ENCODE data around the gene FAM90A1.
"Not testable (repeated sequence)": the region's sequence is repeated elsewhere in the genome, so short reads cannot be mapped to it uniquely, and the experiment has no call there.

FAM90A1 gene, protein sequence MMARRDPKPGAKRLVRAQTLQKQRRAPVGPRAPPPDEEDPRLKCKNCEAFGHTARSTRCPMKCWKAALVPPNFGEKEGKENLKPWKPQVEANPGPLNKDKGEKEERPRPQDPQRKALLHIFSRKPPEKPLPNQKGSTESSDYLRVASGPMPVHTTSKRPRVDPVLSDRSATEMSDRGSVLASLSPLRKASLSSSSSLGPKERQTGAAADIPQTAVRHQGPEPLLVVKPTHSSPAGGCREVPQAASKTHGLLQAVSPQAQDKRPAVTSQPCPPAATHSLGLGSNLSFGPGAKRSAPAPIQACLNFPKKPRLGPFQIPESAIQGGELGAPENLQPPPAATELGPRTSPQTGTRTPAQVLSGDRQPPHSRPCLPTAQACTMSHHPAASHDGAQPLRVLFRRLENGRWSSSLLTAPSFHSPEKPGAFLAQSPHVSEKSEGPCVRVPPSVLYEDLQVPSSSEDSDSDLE

GRCh38 chr12:8226992-8227731, at the start of gene FAM90A1:
TSS of gene FAM90A1 (minus strand) at chr12:8227618. CDS start at chr12:8224832, 2,786 bp downstream.
- DNase-seq (ENCODE audit: low spot score) = not testable (repeated sequence)

DNA sequence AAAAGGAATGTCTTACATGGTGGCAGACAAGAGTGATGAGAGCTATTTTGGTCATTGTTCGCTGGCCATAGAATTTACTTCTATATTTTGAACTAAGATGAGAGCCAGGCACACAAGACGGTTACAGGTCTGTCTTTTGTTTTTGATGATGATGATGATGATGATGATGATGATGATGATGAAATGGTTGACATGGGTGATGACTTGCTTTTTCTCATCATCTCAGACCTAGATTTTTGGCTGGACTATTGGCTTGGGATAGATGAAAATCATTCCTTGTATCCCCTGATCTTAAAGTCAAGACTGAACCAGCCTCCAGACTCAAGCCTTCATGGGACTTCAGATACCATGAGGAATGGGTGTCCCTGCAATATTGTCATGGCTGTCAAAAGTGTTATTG, 49.0 kb upstream of the FAM90A1 start:
- DNase-seq (ENCODE audit: low spot score) = not testable (repeated sequence)

DNA sequence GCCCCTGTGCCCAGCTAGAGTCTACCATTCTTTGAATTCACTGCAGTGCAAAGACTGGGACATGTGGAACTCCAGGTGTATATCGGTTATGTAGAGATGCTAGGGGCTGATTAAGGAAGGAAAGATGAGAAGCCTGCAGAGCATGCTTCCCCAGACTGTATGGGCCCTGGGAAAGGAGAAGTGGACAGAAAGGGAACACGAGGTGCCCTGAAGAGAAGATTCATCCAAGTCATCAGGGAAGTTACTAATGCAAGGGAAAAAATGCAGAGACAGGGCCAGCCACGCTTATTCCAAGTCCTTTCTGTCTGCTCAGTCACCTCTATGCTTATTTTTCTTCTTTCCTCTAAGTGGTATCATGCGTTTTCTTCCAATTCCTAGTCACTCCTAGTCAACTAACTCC, 39.3 kb upstream of the FAM90A1 start:
- not testable (repeated sequence) for DNase-seq (ENCODE audit: low spot score)

DNA sequence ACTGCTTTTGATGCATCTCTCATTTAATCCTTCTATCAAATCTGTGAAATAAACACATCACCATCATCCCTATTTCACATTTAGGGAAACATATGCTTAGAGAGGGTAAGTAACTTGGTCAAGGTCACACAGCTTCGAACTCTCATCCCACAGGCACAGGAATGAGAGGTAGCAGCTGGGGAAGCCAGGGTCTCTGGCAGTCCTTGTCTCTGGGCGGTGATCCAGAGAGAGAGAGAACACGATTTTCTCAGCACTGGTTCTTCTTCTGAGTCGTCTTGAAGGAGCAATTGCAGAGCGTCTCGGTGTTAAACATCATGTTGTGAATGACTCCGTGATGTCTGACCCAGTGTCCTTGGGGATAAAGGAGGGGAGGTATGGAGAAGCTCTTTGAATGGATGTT, 36.8 kb upstream of the FAM90A1 start:
- DNase-seq (ENCODE audit: low spot score) = not testable (repeated sequence)

GRCh38 chr12:8261111-8261554, 33.7 kb upstream of the FAM90A1 start:
- not testable (repeated sequence) for DNase-seq (ENCODE audit: low spot score)

DNA sequence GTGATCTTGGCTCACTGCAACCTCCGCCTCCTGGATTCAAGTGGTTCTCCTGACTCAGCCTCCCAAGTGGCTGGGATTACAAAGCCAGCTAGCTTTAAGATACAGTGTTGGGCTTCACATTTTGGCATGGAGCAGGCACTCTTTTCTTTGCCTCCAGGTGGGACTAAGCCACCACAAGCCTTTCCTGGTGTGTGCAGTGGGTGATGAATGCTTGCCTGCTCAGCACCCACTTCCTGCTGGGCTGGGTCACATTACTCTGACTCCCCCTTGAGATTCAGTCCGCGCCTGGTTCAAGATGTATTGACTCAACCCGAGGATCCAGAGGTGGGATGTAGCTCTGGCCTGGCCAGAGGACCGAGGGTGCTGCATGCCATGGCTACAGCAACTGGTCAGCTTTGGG, 28.9 kb upstream of the FAM90A1 start:
- DNase-seq (ENCODE audit: low spot score) = not testable (repeated sequence)

GRCh38 chr12:8254705-8255104, 27.3 kb upstream of the FAM90A1 start:
- not testable (repeated sequence) for DNase-seq (ENCODE audit: low spot score)

- DNase-seq (ENCODE audit: low spot score) = not testable (repeated sequence)
Measured at GRCh38 chr12:8252056-8252818, 24.8 kb upstream of the FAM90A1 start.

- DNase-seq (ENCODE audit: low spot score) = not testable (repeated sequence)
Measured at GRCh38 chr12:8251616-8252015, 24.2 kb upstream of the FAM90A1 start.

DNA sequence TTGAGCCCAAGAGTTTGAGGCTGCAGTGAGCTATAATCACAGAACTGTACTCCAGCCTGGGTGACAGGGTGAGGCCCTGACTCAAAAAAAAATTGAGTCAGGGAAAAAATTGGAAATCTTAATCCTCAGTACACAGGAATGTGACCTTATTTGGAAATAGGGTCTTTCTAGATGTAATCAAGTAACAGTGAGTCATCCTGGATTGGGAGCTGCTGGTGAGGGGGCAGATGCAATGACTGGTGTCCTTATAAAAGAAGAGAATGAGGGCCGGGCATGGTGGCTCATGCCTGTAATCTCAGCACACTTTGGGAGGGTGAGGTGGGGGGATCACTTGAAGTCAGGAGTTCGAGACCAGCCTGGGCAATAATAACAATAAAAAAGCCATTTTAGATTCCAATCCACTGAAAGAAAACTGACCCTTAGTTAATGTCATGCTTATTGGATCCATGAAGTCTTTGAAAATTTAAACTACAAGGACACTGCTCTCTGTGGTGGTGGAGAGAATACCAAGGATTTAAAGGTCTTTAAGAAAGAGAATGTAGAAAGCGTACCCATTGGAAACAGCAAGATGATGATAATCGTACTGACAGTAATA, 19.6 kb upstream of the FAM90A1 start:
- DNase-seq (ENCODE audit: low spot score) = not testable (repeated sequence)

- not testable (repeated sequence) for DNase-seq (ENCODE audit: low spot score)
Measured at GRCh38 chr12:8243682-8244161, 16.3 kb upstream of the FAM90A1 start.

GRCh38 chr12:8242880-8243681, 15.7 kb upstream of the FAM90A1 start:
- DNase-seq (ENCODE audit: low spot score) = peak; percentile 99

GRCh38 chr12:8242622-8242879, 15.1 kb upstream of the FAM90A1 start:
- not testable (repeated sequence) for DNase-seq (ENCODE audit: low spot score)

- DNase-seq (ENCODE audit: low spot score) = not testable (repeated sequence)
Measured at GRCh38 chr12:8241917-8242621, 14.7 kb upstream of the FAM90A1 start.

GRCh38 chr12:8240340-8241114, 13.1 kb upstream of the FAM90A1 start:
- not testable (repeated sequence) for DNase-seq (ENCODE audit: low spot score)

DNA sequence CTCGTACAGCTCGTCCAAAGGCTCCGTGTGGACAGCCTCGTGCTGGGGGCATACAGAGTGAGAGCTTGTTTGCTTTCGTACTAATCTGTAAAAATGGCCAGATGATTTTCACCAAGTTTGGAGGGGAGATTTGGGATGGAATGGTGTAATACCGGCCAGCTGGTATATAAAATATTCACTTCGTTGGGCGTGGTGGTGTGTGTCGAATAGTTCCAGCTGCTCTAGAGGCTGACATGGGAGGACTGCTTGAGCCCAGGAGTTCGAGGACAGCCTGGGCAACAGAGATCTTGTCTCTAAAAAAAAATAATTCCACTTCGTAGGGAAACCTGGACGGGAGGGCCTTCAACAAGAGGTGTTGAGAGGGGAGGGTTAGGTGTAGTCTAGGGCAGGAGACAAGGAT, 9.6 kb upstream of the FAM90A1 start:
- not testable (repeated sequence) for DNase-seq (ENCODE audit: low spot score)

GRCh38 chr12:8235316-8236157, 8.1 kb upstream of the FAM90A1 start:
- DNase-seq (ENCODE audit: low spot score) = not testable (repeated sequence)

- not testable (repeated sequence) for DNase-seq (ENCODE audit: low spot score)
Measured at GRCh38 chr12:8234746-8235145, 7.3 kb upstream of the FAM90A1 start.
